OCI-M2 (cell line): ENCODE results near the gene ITPA.

ENCODE experiments used
- DNase-seq: peaks from one replicate; lab custom pipeline; 2025; ENCODE audit not compliant: unreplicated experiment; lab: John Stamatoyannopoulos, UW

The ITPA gene

GRCh38 chr20:3243718-3244358, 34.5 kb downstream of the ITPA start:
- DNase-seq, result no peak

GRCh38 chr20:3244613-3245012, 35.3 kb downstream of the ITPA start:
- no peak for DNase-seq

GRCh38 chr20:3245156-3245555, 35.9 kb downstream of the ITPA start:
- no peak for DNase-seq

- DNase-seq, result no peak
Observed at GRCh38 chr20:3245711-3246110, 36.4 kb downstream of the ITPA start.

GRCh38 chr20:3246682-3247081, 37.4 kb downstream of the ITPA start:
- no peak for DNase-seq

- no peak for DNase-seq
Observed at GRCh38 chr20:3247638-3248037, 38.3 kb downstream of the ITPA start.

- DNase-seq, result no peak
Observed at GRCh38 chr20:3248167-3248992, 39.1 kb downstream of the ITPA start.

- DNase-seq, result no peak
Observed at GRCh38 chr20:3248993-3249347, 39.7 kb downstream of the ITPA start.

GRCh38 chr20:3250091-3250504, 40.8 kb downstream of the ITPA start:
- no peak for DNase-seq

- no peak for DNase-seq
Observed at GRCh38 chr20:3251806-3252205, 42.5 kb downstream of the ITPA start.

GRCh38 chr20:3255728-3256127, 46.4 kb downstream of the ITPA start:
- no peak for DNase-seq

- DNase-seq, result no peak
Observed at GRCh38 chr20:3258429-3258828, 49.1 kb downstream of the ITPA start.

GRCh38 chr20:3262566-3262965, 53.3 kb downstream of the ITPA start:
- no peak for DNase-seq

- no peak for DNase-seq
Observed at GRCh38 chr20:3270051-3270450, 60.8 kb downstream of the ITPA start.

- DNase-seq, result no peak
Observed at GRCh38 chr20:3273371-3273770, 64.1 kb downstream of the ITPA start.
